HG02943 (cell line): ENCODE results near the gene C1QL1.
"Not testable (repeated sequence)": the region's sequence is repeated elsewhere in the genome, so short reads cannot be mapped to it uniquely, and the experiment has no call there.

ENCODE experiments used
- ATAC-seq: cut with Tn5 transposase; IDR thresholded peaks from one replicate; pipeline ENCODE4 v1.9.1; 2021; ENCODE audit warnings: mild to moderate bottlenecking, low read depth, moderate library complexity; ENCODE audit not compliant: unreplicated experiment

C1QL1 gene

GRCh38 chr17:44965481-44966234, 2.4 kb downstream of the C1QL1 start:
- no peak for ATAC-seq

GRCh38 chr17:44961921-44962350, 6.2 kb downstream of the C1QL1 start:
- ATAC-seq, result no peak

GRCh38 chr17:44960691-44961090, 7.4 kb downstream of the C1QL1 start:
- ATAC-seq, result no peak

- no peak for ATAC-seq
Measured at GRCh38 chr17:44959821-44960531, 8.1 kb downstream of the C1QL1 start.

GRCh38 chr17:44956998-44957981, 10.8 kb downstream of the C1QL1 start:
- ATAC-seq, result no peak

- no peak for ATAC-seq
Measured at GRCh38 chr17:44955674-44956425, 12.3 kb downstream of the C1QL1 start.

- ATAC-seq, result no peak
Measured at GRCh38 chr17:44952946-44953475, 15.1 kb downstream of the C1QL1 start.

- no peak for ATAC-seq
Measured at GRCh38 chr17:44948315-44948795, 19.7 kb downstream of the C1QL1 start.

GRCh38 chr17:44947461-44948314, 20.4 kb downstream of the C1QL1 start, which contains the start of gene KIF18B:
Gene KIF18B (minus strand): TSS chr17:44947773. CDS start chr17:44936344, 11,429 bp downstream.
- peak; percentile 78 for ATAC-seq

- not testable (repeated sequence) for ATAC-seq
Measured at GRCh38 chr17:44945652-44946051, 22.5 kb downstream of the C1QL1 start.

- ATAC-seq, result no peak
Measured at GRCh38 chr17:44942456-44942855, 25.6 kb downstream of the C1QL1 start.

- ATAC-seq, result no peak
Measured at GRCh38 chr17:44941712-44942331, 26.3 kb downstream of the C1QL1 start.

- ATAC-seq, result no peak
Measured at GRCh38 chr17:44940768-44941167, 27.3 kb downstream of the C1QL1 start.

- no peak for ATAC-seq
Measured at GRCh38 chr17:44940317-44940716, 27.8 kb downstream of the C1QL1 start.

GRCh38 chr17:44935116-44935515, 33.0 kb downstream of the C1QL1 start:
- ATAC-seq, result no peak

GRCh38 chr17:44934745-44935105, 33.4 kb downstream of the C1QL1 start:
- no peak for ATAC-seq

GRCh38 chr17:44933824-44934744, 34.0 kb downstream of the C1QL1 start:
- ATAC-seq, result no peak
